ENCODE measurements around the gene LRP1B. TPM values are rescaled to one million over a fixed set of nuclear protein-coding genes. Genes with fewer than 3 reads are reported as not detected.
A peak's percentile ranks its signal among the peaks of the same experiment; 100 is the strongest.

Gene LRP1B
- total RNA-seq, 1 experiment from 2014 or later = 0.52 TPM

- TF ChIP-seq, protein P1, sequence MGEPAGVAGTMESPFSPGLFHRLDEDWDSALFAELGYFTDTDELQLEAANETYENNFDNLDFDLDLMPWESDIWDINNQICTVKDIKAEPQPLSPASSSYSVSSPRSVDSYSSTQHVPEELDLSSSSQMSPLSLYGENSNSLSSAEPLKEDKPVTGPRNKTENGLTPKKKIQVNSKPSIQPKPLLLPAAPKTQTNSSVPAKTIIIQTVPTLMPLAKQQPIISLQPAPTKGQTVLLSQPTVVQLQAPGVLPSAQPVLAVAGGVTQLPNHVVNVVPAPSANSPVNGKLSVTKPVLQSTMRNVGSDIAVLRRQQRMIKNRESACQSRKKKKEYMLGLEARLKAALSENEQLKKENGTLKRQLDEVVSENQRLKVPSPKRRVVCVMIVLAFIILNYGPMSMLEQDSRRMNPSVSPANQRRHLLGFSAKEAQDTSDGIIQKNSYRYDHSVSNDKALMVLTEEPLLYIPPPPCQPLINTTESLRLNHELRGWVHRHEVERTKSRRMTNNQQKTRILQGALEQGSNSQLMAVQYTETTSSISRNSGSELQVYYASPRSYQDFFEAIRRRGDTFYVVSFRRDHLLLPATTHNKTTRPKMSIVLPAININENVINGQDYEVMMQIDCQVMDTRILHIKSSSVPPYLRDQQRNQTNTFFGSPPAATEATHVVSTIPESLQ (CRISPR knock-in tag; IDR thresholded peaks at IDR 0.05) = no peak
- TF ChIP-seq SOX15 (CRISPR knock-in tag; IDR thresholded peaks at IDR 0.05) = no peak
- TF ChIP-seq ZNF317 (CRISPR knock-in tag; IDR thresholded peaks at IDR 0.05; ENCODE audit: borderline replicate concordance, low read depth) = no peak
- no peak for TF ChIP-seq ZMAT4 (CRISPR knock-in tag; IDR thresholded peaks at IDR 0.05)
- no peak for TF ChIP-seq RELA (CRISPR knock-in tag; IDR thresholded peaks at IDR 0.05; ENCODE audit: borderline replicate concordance)
- TF ChIP-seq ZNF416 (CRISPR knock-in tag; IDR thresholded peaks at IDR 0.05) = no peak
- no peak for TF ChIP-seq ESRRA (CRISPR knock-in tag; IDR thresholded peaks at IDR 0.05; ENCODE audit: borderline replicate concordance)
- TF ChIP-seq JAZF1 (CRISPR knock-in tag; IDR thresholded peaks at IDR 0.05) = no peak
- TF ChIP-seq HMGA2 (CRISPR knock-in tag; IDR thresholded peaks at IDR 0.05) = no peak
- TF ChIP-seq RORB (CRISPR knock-in tag; IDR thresholded peaks at IDR 0.05) = no peak
- TF ChIP-seq EMX1 (CRISPR knock-in tag; IDR thresholded peaks at IDR 0.05) = no peak
- no peak for TF ChIP-seq ZBTB43 (CRISPR knock-in tag; IDR thresholded peaks at IDR 0.05)
- TF ChIP-seq MXD4 (CRISPR knock-in tag; IDR thresholded peaks at IDR 0.05; ENCODE audit: borderline replicate concordance) = no peak
- TF ChIP-seq, protein P2, sequence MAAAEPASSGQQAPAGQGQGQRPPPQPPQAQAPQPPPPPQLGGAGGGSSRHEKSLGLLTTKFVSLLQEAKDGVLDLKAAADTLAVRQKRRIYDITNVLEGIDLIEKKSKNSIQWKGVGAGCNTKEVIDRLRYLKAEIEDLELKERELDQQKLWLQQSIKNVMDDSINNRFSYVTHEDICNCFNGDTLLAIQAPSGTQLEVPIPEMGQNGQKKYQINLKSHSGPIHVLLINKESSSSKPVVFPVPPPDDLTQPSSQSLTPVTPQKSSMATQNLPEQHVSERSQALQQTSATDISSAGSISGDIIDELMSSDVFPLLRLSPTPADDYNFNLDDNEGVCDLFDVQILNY (CRISPR knock-in tag; IDR thresholded peaks at IDR 0.05) = no peak
- CTCF ChIA-PET = no interaction called here
- DNase-seq (ENCODE audit: low spot score) (no peak), ATAC-seq (no peak)
- peaks cover 5% of the 10 kb centered on the region for H3K4me1 Mint-ChIP-seq
- POLR2A ChIA-PET = no interaction called here
- no peaks in the 10 kb centered on the region for H3K36me3 Mint-ChIP-seq
- H3K27ac Mint-ChIP-seq = no peak overlapping the region
- no peaks in the 10 kb centered on the region for H3K9me3 Mint-ChIP-seq
- no peaks in the 10 kb centered on the region for H3K27me3 Mint-ChIP-seq (ENCODE audit: low read depth)
- no peak overlapping the region for H3K4me3 Mint-ChIP-seq
Measured at GRCh38 chr2:141906678-141907077, 224.1 kb downstream of the LRP1B start.

DNA sequence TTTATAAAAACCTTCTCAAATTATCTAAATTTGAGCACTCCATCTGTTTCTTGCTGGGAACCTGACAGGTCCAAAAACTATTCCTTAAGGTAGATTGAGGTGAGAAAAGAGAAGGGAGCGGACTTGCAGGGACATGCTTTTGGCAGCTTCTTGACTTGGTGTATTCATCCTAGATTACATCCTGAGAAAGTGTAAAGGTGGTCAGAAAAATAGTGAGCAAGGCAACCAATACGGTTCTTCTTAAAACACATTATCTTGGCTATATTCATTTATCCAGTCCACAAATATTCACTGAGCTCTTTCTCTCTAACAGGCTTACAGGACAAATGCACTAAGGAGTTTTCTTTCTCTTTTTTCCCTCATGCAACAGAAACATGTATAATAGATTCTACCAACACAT, 230.0 kb downstream of the LRP1B start:
- POLR2A ChIA-PET = no interaction called here
- Mint-ChIP-seq H3K27ac (0 out of 2 replicates have a peak overlapping the region, but pooled peaks have one; percentile 20), H3K27me3 (ENCODE audit: low read depth) (no peaks in the 10 kb centered on the region), H3K4me3 (no peak overlapping the region), H3K4me1 (peaks cover 14% of the 10 kb centered on the region), H3K36me3 (no peaks in the 10 kb centered on the region), H3K9me3 (no peaks in the 10 kb centered on the region)
- no peak for ATAC-seq
- no peak for DNase-seq (ENCODE audit: low spot score)
- CTCF ChIA-PET = no interaction called here
- TF ChIP-seq, protein P3, sequence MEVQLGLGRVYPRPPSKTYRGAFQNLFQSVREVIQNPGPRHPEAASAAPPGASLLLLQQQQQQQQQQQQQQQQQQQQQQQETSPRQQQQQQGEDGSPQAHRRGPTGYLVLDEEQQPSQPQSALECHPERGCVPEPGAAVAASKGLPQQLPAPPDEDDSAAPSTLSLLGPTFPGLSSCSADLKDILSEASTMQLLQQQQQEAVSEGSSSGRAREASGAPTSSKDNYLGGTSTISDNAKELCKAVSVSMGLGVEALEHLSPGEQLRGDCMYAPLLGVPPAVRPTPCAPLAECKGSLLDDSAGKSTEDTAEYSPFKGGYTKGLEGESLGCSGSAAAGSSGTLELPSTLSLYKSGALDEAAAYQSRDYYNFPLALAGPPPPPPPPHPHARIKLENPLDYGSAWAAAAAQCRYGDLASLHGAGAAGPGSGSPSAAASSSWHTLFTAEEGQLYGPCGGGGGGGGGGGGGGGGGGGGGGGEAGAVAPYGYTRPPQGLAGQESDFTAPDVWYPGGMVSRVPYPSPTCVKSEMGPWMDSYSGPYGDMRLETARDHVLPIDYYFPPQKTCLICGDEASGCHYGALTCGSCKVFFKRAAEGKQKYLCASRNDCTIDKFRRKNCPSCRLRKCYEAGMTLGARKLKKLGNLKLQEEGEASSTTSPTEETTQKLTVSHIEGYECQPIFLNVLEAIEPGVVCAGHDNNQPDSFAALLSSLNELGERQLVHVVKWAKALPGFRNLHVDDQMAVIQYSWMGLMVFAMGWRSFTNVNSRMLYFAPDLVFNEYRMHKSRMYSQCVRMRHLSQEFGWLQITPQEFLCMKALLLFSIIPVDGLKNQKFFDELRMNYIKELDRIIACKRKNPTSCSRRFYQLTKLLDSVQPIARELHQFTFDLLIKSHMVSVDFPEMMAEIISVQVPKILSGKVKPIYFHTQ (CRISPR knock-in tag; IDR thresholded peaks at IDR 0.05) = no peak
- TF ChIP-seq, protein P4, sequence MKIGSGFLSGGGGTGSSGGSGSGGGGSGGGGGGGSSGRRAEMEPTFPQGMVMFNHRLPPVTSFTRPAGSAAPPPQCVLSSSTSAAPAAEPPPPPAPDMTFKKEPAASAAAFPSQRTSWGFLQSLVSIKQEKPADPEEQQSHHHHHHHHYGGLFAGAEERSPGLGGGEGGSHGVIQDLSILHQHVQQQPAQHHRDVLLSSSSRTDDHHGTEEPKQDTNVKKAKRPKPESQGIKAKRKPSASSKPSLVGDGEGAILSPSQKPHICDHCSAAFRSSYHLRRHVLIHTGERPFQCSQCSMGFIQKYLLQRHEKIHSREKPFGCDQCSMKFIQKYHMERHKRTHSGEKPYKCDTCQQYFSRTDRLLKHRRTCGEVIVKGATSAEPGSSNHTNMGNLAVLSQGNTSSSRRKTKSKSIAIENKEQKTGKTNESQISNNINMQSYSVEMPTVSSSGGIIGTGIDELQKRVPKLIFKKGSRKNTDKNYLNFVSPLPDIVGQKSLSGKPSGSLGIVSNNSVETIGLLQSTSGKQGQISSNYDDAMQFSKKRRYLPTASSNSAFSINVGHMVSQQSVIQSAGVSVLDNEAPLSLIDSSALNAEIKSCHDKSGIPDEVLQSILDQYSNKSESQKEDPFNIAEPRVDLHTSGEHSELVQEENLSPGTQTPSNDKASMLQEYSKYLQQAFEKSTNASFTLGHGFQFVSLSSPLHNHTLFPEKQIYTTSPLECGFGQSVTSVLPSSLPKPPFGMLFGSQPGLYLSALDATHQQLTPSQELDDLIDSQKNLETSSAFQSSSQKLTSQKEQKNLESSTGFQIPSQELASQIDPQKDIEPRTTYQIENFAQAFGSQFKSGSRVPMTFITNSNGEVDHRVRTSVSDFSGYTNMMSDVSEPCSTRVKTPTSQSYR (CRISPR knock-in tag; IDR thresholded peaks at IDR 0.05) = no peak
- TF ChIP-seq ATF1 (CRISPR knock-in tag; IDR thresholded peaks at IDR 0.05) (no peak), MXD4 (CRISPR knock-in tag; IDR thresholded peaks at IDR 0.05; ENCODE audit: borderline replicate concordance) (no peak), ZNF512 (CRISPR knock-in tag; IDR thresholded peaks at IDR 0.05; ENCODE audit: borderline replicate concordance) (no peak), CBFB (CRISPR knock-in tag; IDR thresholded peaks at IDR 0.05; ENCODE audit: low read depth) (no peak), KAT7 (CRISPR knock-in tag; IDR thresholded peaks at IDR 0.05; ENCODE audit: borderline replicate concordance) (no peak), HMGA2 (CRISPR knock-in tag; IDR thresholded peaks at IDR 0.05) (no peak)
- TF ChIP-seq, protein P1 (CRISPR knock-in tag; IDR thresholded peaks at IDR 0.05) = no peak

All from WTC11 (cell line).